ENCODE data around the gene RIMOC1.

DNA sequence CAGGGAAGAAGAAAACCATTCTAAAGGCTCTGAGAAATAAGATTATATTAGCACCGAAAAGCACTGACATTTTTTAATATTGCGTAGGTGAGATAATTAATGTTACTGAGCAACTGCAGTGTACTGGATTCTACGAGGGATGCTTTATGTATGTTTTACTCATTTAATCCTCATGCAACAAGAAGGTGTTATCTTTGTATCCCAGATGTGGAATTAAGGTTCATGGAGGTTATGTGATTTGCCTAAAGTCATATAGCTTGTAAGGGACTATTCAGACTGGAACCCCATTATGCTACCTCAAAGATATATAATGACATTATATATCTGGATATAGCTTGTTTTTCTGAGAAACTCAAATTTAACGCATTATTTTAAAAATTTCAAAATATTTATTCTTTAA, 23.5 kb downstream of the RIMOC1 start:
- TF ChIP-seq, protein P1, sequence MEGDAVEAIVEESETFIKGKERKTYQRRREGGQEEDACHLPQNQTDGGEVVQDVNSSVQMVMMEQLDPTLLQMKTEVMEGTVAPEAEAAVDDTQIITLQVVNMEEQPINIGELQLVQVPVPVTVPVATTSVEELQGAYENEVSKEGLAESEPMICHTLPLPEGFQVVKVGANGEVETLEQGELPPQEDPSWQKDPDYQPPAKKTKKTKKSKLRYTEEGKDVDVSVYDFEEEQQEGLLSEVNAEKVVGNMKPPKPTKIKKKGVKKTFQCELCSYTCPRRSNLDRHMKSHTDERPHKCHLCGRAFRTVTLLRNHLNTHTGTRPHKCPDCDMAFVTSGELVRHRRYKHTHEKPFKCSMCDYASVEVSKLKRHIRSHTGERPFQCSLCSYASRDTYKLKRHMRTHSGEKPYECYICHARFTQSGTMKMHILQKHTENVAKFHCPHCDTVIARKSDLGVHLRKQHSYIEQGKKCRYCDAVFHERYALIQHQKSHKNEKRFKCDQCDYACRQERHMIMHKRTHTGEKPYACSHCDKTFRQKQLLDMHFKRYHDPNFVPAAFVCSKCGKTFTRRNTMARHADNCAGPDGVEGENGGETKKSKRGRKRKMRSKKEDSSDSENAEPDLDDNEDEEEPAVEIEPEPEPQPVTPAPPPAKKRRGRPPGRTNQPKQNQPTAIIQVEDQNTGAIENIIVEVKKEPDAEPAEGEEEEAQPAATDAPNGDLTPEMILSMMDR (conservative IDR thresholded peaks at IDR 0.05; ENCODE audit: low read length), result no peak
- TF ChIP-seq EZH2phosphoT487 (IDR thresholded peaks at IDR 0.05; ENCODE audit: borderline replicate concordance, low read depth, low read length), result no peak
